GM23248 (cell line): ENCODE data around the gene TSPAN14. TPM values are rescaled to one million over a fixed set of nuclear protein-coding genes. Genes with fewer than 3 reads are reported as not detected.
A peak's percentile ranks its signal among the peaks of the same experiment; 100 is the strongest.

Experiments
- DNase-seq: peaks from one replicate; pipeline ENCODE4 v3.0.0-alpha.2; 2015
- H2AFZ ChIP-seq: fragments of 200-600 bp; sonication (generic); 2 replicates; pipeline ENCODE4 v1.6.1; 2016; ENCODE audit warnings: antibody characterized with exemption
- H3F3A ChIP-seq: fragments of 200-600 bp; sonication (generic); 2 replicates; pipeline ENCODE4 v1.6.1; 2016; ENCODE audit warnings: mild to moderate bottlenecking, antibody characterized with exemption, mixed run types; ENCODE audit not compliant: insufficient read depth
- H3K27ac ChIP-seq: fragments of 200-600 bp; sonication (generic); 2 replicates; pipeline ENCODE4 v1.5.1; 2016; ENCODE audit warnings: mild to moderate bottlenecking
- H3K27me3 ChIP-seq: fragments of 200-600 bp; sonication (generic); replicated peaks from 2 replicates; pipeline ENCODE4 v1.6.1; 2016; ENCODE audit warnings: mild to moderate bottlenecking; ENCODE audit not compliant: insufficient read depth
- H3K36me3 ChIP-seq: fragments of 200-600 bp; sonication (generic); 2 replicates; pipeline ENCODE4 v1.6.1; 2016; ENCODE audit warnings: low read depth, mild to moderate bottlenecking
- H3K4me1 ChIP-seq: fragments of 200-600 bp; sonication (generic); 2 replicates; pipeline ENCODE4 v1.6.1; 2016; ENCODE audit warnings: mild to moderate bottlenecking; ENCODE audit not compliant: insufficient read depth
- H3K4me2 ChIP-seq: fragments of 200-600 bp; sonication (generic); one replicate; pipeline ENCODE4 v1.6.1; 2016; ENCODE audit warnings: mild to moderate bottlenecking; ENCODE audit not compliant: unreplicated experiment
- H3K4me3 ChIP-seq: fragments of 200-600 bp; sonication (generic); 2 replicates; pipeline ENCODE4 v1.5.1; 2016; ENCODE audit warnings: mild to moderate bottlenecking
- H3K79me2 ChIP-seq: fragments of 200-600 bp; sonication (generic); 2 replicates; pipeline ENCODE4 v1.6.1; 2016; ENCODE audit warnings: mild to moderate bottlenecking; ENCODE audit not compliant: insufficient read depth
- H3K9ac ChIP-seq: fragments of 200-600 bp; sonication (generic); 2 replicates; pipeline ENCODE4 v1.6.1; 2016; ENCODE audit warnings: mild to moderate bottlenecking
- H3K9me2 ChIP-seq: fragments of 200-600 bp; sonication (generic); 2 replicates; pipeline ENCODE4 v1.6.1; 2016; ENCODE audit warnings: mixed run types, mild to moderate bottlenecking, moderate library complexity; ENCODE audit not compliant: insufficient read depth
- H3K9me3 ChIP-seq: fragments of 200-600 bp; sonication (generic); one replicate; pipeline ENCODE4 v1.6.1; 2017; ENCODE audit warnings: low read depth
- H4K20me1 ChIP-seq: fragments of 200-600 bp; sonication (generic); 2 replicates; pipeline ENCODE4 v1.6.0; 2016; ENCODE audit not compliant: insufficient read depth
- EZH2 ChIP-seq: fragments of 200-600 bp; sonication (generic); IDR thresholded peaks from 2 replicates; pipeline ENCODE4 v1.6.1; 2018; ENCODE audit warnings: antibody characterized with exemption, mild to moderate bottlenecking; ENCODE audit not compliant: insufficient read depth, poor library complexity, severe bottlenecking
- EZH2phosphoT487 ChIP-seq: fragments of 200-600 bp; sonication (generic); IDR thresholded peaks from 2 replicates; pipeline ENCODE4 v1.6.1; 2018; ENCODE audit warnings: antibody characterized with exemption, moderate library complexity, mild to moderate bottlenecking, low read depth; ENCODE audit not compliant: insufficient read depth
- WGBS, 2 experiments: methylation state at CpG; one replicate each; pipeline ENCODE4 v1.1.6; 2015 to 2017; ENCODE audit warnings: low lambda C conversion rate in 2 of 2, low coverage in 1 of 2; ENCODE audit errors: missing lambda C conversion rate in 2 of 2; 5-methylcytosine and 5-hydroxymethylcytosine counted together
- in situ Hi-C: fragments of 300-500 bp; cut with MboI; formaldehyde crosslinking; loops from 2 replicates; pipeline ENCODE4 v1.15.0; 2020
- polyA plus RNA-seq: library from polyadenylated mRNA; unstranded; fragments of >200 nt; fragmentation: Nextera tagmentation; extraction: Ambion mirVana; gene quantifications from 2 replicates; pipeline ENCODE4 v1.2.1, GENCODE V29; 2016
- total RNA-seq: library from RNA; depleted of rRNA; stranded (reverse); fragments of >200 nt; shearing (Covaris generic); gene quantifications from 2 replicates; pipeline ENCODE4 v1.2.3, GENCODE V29; 2014

Gene TSPAN14
- total and polyA plus RNA-seq, 2 experiments from 2014 or later, result 14.1 to 23.7 TPM

GRCh38 chr10:80488539-80489066 is 34.5 kb downstream of the TSPAN14 start:
- no peak overlapping the region for H3K9ac ChIP-seq
- no peak for DNase-seq
- no peak overlapping the region for H2AFZ ChIP-seq
- peaks cover 9% of the 10 kb centered on the region for H3F3A ChIP-seq
- no peaks in the 10 kb centered on the region for H3K9me2 ChIP-seq
- no peaks in the 10 kb centered on the region for H3K36me3 ChIP-seq
- peaks cover 82% of the 10 kb centered on the region for H3K79me2 ChIP-seq
- 79 to 80% methylated on average over 6 of the region's 6 CpGs for WGBS, 2 experiments
- H3K4me2 ChIP-seq, result no peak overlapping the region
- in situ Hi-C loops, result no loop called here
- H3K27ac ChIP-seq, result no peak overlapping the region
- no peak overlapping the region for H3K4me3 ChIP-seq
- H3K27me3 ChIP-seq, result no peaks in the 10 kb centered on the region
- peaks cover 14% of the 10 kb centered on the region for H3K4me1 ChIP-seq
- H3K9me3 ChIP-seq, result no peaks in the 10 kb centered on the region
- no peaks in the 10 kb centered on the region for H4K20me1 ChIP-seq
- no peak for TF ChIP-seq EZH2phosphoT487
- TF ChIP-seq EZH2, result no peak

GRCh38 chr10:80489371-80490112 is 35.4 kb downstream of the TSPAN14 start:
- no peak overlapping the region for H2AFZ ChIP-seq
- no peaks in the 10 kb centered on the region for H3K36me3 ChIP-seq
- no peak for DNase-seq
- no peak overlapping the region for H3K4me3 ChIP-seq
- in situ Hi-C loops, result no loop called here
- peaks cover 75% of the 10 kb centered on the region for H3K79me2 ChIP-seq
- peaks cover 12% of the 10 kb centered on the region for H3K4me1 ChIP-seq
- no peaks in the 10 kb centered on the region for H3K9me2 ChIP-seq
- H3K27ac ChIP-seq, result no peak overlapping the region
- H3K27me3 ChIP-seq, result no peaks in the 10 kb centered on the region
- no peaks in the 10 kb centered on the region for H3K9me3 ChIP-seq
- no peak overlapping the region for H3K9ac ChIP-seq
- H3K4me2 ChIP-seq, result no peak overlapping the region
- TF ChIP-seq EZH2 (no peak), EZH2phosphoT487 (no peak)
- no peaks in the 10 kb centered on the region for H4K20me1 ChIP-seq
- H3F3A ChIP-seq, result peaks cover 17% of the 10 kb centered on the region
- WGBS, 2 experiments, result 92 to 95% methylated on average over 2 of the region's 2 CpGs

GRCh38 chr10:80491251-80492102 is 37.4 kb downstream of the TSPAN14 start:
- in situ Hi-C loops, result no loop called here
- no peak for TF ChIP-seq EZH2phosphoT487
- no peak for TF ChIP-seq EZH2
- H3K27me3 ChIP-seq, result no peaks in the 10 kb centered on the region
- H3K4me1 ChIP-seq, result peaks cover 9% of the 10 kb centered on the region; the same call in 1 of the 2 replicates
- 84 to 85% methylated on average over 7 of the region's 7 CpGs for WGBS, 2 experiments
- H3K9me2 ChIP-seq, result no peaks in the 10 kb centered on the region
- no peak for DNase-seq
- no peaks in the 10 kb centered on the region for H3K36me3 ChIP-seq
- peaks cover 17% of the 10 kb centered on the region for H3F3A ChIP-seq
- H3K27ac ChIP-seq, result no peak overlapping the region
- no peak overlapping the region for H2AFZ ChIP-seq
- no peaks in the 10 kb centered on the region for H4K20me1 ChIP-seq
- H3K79me2 ChIP-seq, result peaks cover 75% of the 10 kb centered on the region
- no peak overlapping the region for H3K4me2 ChIP-seq
- no peak overlapping the region for H3K4me3 ChIP-seq
- H3K9me3 ChIP-seq, result no peaks in the 10 kb centered on the region
- no peak overlapping the region for H3K9ac ChIP-seq

GRCh38 chr10:80492848-80493521 is 38.9 kb downstream of the TSPAN14 start:
- DNase-seq, result no peak
- Histone ChIP-seq H3K9ac (no peak overlapping the region), H3K79me2 (peaks cover 74% of the 10 kb centered on the region)

More at GRCh38 chr10:80492848-80493521, 38.9 kb downstream of the TSPAN14 start:
- no peak overlapping the region for H2AFZ ChIP-seq
- in situ Hi-C loops, result no loop called here
- H3K27ac ChIP-seq, result peak overlapping the region; percentile 35
- H3K4me2 ChIP-seq, result peak overlapping the region; percentile 6
- TF ChIP-seq EZH2 (no peak), EZH2phosphoT487 (no peak)
- peaks cover 30% of the 10 kb centered on the region for H3F3A ChIP-seq
- WGBS, 2 experiments, result 92 to 94% methylated on average over 6 of the region's 6 CpGs
- H3K9me2 ChIP-seq, result no peaks in the 10 kb centered on the region
- H3K4me3 ChIP-seq, result no peak overlapping the region
- H3K27me3 ChIP-seq, result no peaks in the 10 kb centered on the region
- no peaks in the 10 kb centered on the region for H3K9me3 ChIP-seq
- peaks cover 21% of the 10 kb centered on the region for H3K4me1 ChIP-seq
- H4K20me1 ChIP-seq, result no peaks in the 10 kb centered on the region
- H3K36me3 ChIP-seq, result no peaks in the 10 kb centered on the region
